GM13977 (cell line): ENCODE results near the gene MYBL2.
A peak's percentile ranks its signal among the peaks of the same experiment; 100 is the strongest.

ENCODE experiments used
- DNase-seq: peaks from one replicate; pipeline ENCODE4 v3.0.0; 2012; ENCODE audit warnings: low spot score
- CTCF ChIP-seq: IDR thresholded peaks from 2 replicates; pipeline ENCODE4 v1.5.1; 2012; ENCODE audit warnings: mild to moderate bottlenecking, control low read depth; ENCODE audit not compliant: insufficient read depth; ENCODE audit errors: extremely low read depth, missing control alignments
- in situ Hi-C: fragments of 300-500 bp; cut with MboI; formaldehyde crosslinking; loops from one replicate; pipeline ENCODE4 v1.12.0; 2022; ENCODE audit warnings: low sequenced_read_pairs, low pct_unique_long_range_greater_than_20kb, mixed read lengths, inconsistent platforms; ENCODE audit not compliant: unreplicated experiment

MYBL2 gene

DNA sequence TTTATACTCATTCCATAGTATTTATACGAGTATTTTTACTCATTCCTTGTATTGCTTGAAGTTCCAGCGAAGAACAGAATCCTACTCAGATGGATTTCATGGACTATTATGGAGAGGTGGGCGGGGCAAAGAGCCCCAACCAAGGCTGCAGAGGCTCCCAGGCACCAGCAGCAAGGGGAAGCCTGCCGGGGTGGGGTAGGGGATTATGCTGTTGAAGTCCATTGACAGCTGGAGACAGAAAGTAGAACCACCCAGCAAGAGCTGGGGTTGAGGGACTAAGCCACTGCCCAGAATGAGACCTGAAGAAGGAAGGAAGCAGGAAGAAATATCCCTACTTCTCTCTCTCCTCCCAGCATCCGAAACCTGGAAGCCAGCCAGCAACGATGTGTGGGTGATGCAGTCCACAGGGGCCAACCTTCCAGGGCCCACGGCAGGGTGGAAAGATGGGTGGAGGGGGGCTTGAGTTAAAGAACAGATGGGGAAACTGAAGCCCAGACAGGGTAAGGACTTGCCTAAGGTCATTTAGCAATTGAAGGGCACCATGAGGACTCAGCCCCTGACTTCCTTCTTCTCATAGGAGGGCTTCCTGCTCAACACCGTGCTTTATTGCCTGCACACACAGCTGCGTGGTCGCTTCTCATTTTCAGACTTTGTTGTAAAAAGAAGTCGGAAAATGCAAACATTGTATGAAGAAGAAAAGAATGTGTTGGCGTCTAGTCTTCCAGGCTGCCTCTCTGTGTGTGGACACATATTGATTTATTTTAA lies 78.2 kb downstream of the MYBL2 start:
- no peak for DNase-seq
- in situ Hi-C loops, result no loop called here
- TF ChIP-seq CTCF, result no peak

DNA sequence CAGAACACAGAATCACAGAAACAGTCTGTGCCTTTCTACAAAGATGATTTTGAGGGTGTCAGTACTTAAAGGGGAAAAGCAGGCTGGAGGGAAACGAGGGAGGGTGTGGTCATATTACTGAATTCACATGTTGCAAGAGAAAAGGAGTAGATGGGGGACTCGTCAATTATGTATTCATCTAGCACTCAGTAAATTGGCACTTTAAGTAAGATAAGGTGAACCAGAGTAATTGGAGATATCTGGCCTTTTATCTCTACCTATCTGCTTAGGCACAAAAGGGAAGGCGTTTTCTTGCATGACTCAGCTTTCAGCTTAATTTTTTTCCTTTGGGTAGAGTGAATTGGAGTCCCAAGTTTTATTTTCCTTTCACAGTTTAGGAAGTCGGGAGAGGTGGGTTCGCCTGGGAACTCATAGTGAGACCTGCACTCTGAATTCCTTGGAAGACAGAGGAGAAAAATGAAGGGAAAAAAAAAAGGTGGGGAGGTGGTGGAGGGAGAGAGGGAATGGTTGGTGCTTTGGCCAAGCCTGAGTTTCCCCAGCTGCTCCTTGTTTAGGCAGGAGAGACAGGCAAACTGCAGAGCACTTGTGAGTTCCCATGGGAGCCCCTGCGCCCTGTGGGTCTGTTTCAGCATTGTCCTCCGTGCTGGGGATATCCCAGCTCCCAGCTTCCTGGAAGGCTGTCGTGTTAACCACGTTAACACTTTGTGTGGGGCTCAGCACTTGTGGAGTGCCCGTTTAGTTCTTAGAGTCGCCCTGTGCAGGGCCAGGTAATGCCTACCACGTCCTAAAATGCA lies 79.6 kb downstream of the MYBL2 start:
- no peak for DNase-seq
- in situ Hi-C loops, result no loop called here
- no peak for TF ChIP-seq CTCF

DNA sequence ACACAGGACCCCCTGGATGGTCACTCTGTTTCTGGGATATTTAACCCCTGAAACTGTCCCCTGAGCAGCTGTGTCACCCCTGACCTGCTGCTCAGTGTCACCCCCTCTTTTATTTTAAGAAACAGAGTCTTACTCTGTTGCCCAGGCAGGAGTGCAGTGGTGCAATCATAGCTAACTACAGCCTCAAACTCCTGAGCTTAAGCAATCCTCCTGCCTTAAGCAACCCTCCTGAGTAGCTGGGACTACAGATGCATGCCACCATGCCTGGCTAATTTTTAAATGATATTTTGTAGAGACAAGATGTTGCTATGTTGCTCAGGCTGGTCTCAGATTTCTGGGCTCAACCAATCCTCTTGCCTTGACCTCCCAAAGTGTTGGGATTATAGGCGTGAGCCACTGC lies 81.4 kb downstream of the MYBL2 start:
- in situ Hi-C loops, result no loop called here

GRCh38 chr20:43749734-43750294 lies 82.9 kb downstream of the MYBL2 start:
- in situ Hi-C loops, result loop anchor here (5.0 to 10.0 kb wide), 2 partner anchors 85 to 327 kb away; no protein-coding TSS in a partner anchor
- TF ChIP-seq CTCF, result peak; percentile 99

More for the DNA sequence above, 81.4 kb downstream of the MYBL2 start:
- no peak for TF ChIP-seq CTCF
- no peak for DNase-seq

GRCh38 chr20:43750774-43751166 lies 83.9 kb downstream of the MYBL2 start:
- in situ Hi-C loops, result loop anchor here (5.0 to 10.0 kb wide), 2 partner anchors 84 to 327 kb away; no protein-coding TSS in a partner anchor
- no peak for TF ChIP-seq CTCF
- no peak for DNase-seq

More at GRCh38 chr20:43749734-43750294, 82.9 kb downstream of the MYBL2 start:
- DNase-seq, result peak; percentile 77
